SK-N-SH (cell line): ENCODE results near the gene TTC28. TPM values are rescaled to one million over a fixed set of nuclear protein-coding genes. Genes with fewer than 3 reads are reported as not detected.

Source experiments
- CTCF ChIA-PET: fragments of 300-600, 350-600 bp; formaldehyde crosslinking; extraction: SDS; loops from one replicate; lab custom pipeline; 2021; lab: Yijun Ruan, JAX
- POLR2A ChIA-PET: fragments of 350-600 bp; sonication (Branson Sonifier 250); formaldehyde crosslinking; extraction: SDS; loops from one replicate; lab custom pipeline; 2020; ENCODE audit warnings: antibody characterized with exemption, inconsistent platforms; lab: Yijun Ruan, JAX
- DNase-seq: peaks from one replicate; pipeline ENCODE4 v3.0.0; 2012
- H2AFZ ChIP-seq: fragments of 200-600 bp; sonication (generic); 2 replicates; pipeline ENCODE4 v1.8.1; 2016; ENCODE audit warnings: antibody characterized with exemption, mild to moderate bottlenecking, low read depth
- H3F3A ChIP-seq: fragments of 200-600 bp; sonication (generic); replicated peaks from 2 replicates; pipeline ENCODE3; 2016; ENCODE audit warnings: antibody characterized with exemption, mild to moderate bottlenecking; ENCODE audit not compliant: insufficient read depth
- H3K27ac ChIP-seq, 2 experiments: fragments of 200-500 bp in 1 of 2; fragments of 200-600 bp in 1 of 2; sonication (Bioruptor generic) in 1 of 2; sonication (generic), shearing (Covaris generic) in 1 of 2; 2 replicates each; pipeline versions ENCODE4 v1.5.1 to v1.6.1; 2014 to 2016; ENCODE audit warnings: low read depth in 2 of 2, inconsistent platforms in 1 of 2, low read length in 1 of 2, mild to moderate bottlenecking in 1 of 2, mixed read lengths in 1 of 2
- H3K27me3 ChIP-seq: fragments of 200-600 bp; sonication (generic), shearing (Covaris generic); 2 replicates; pipeline ENCODE4 v1.6.1; 2016; ENCODE audit warnings: mixed run types; ENCODE audit not compliant: insufficient read depth
- H3K36me3 ChIP-seq, 2 experiments: fragments of 200-500 bp in 1 of 2; fragments of 200-600 bp in 1 of 2; sonication (Bioruptor generic) in 1 of 2; sonication (generic) in 1 of 2; replicated peaks in 1 of 2; 2 replicates each; pipeline versions ENCODE3 to v1.5.1; 2014 to 2016; ENCODE audit warnings: low read length in 1 of 2, mild to moderate bottlenecking in 1 of 2; ENCODE audit not compliant: insufficient read depth in 2 of 2, control insufficient read depth in 1 of 2
- H3K4me1 ChIP-seq, 2 experiments: fragments of 200-500 bp in 1 of 2; fragments of 200-600 bp in 1 of 2; sonication (Bioruptor generic) in 1 of 2; sonication (generic), shearing (Covaris generic) in 1 of 2; 2 replicates each; pipeline versions ENCODE4 v1.5.1 to v1.6.1; 2014 to 2016; ENCODE audit warnings: low read depth in 1 of 2, low read length in 1 of 2, mixed run types in 1 of 2; ENCODE audit not compliant: insufficient read depth in 2 of 2, control insufficient read depth in 1 of 2
- H3K4me2 ChIP-seq: fragments of 200-600 bp; sonication (generic), shearing (Covaris generic); 2 replicates; pipeline ENCODE4 v1.6.1; 2017; ENCODE audit warnings: mixed run types
- H3K4me3 ChIP-seq, 2 experiments: fragments of 200-500 bp in 1 of 2; fragments of 200-600 bp in 1 of 2; sonication (Bioruptor generic) in 1 of 2; sonication (generic), shearing (Covaris generic) in 1 of 2; 2 replicates each; pipeline versions ENCODE4 v1.5.1 to v1.8.1; 2014 to 2016; ENCODE audit warnings: low read depth in 2 of 2, inconsistent platforms in 1 of 2, low read length in 1 of 2, mild to moderate bottlenecking in 1 of 2, mixed read lengths in 1 of 2, moderate library complexity in 1 of 2
- H3K79me2 ChIP-seq: fragments of 200-600 bp; sonication (generic); 2 replicates; pipeline ENCODE4 v1.8.1; 2017; ENCODE audit warnings: mild to moderate bottlenecking; ENCODE audit not compliant: insufficient read depth
- H3K9ac ChIP-seq: fragments of 200-600 bp; sonication (generic); 2 replicates; pipeline ENCODE4 v1.6.1; 2017; ENCODE audit warnings: mixed run types
- H3K9me2 ChIP-seq: fragments of 200-600 bp; sonication (generic); 2 replicates; pipeline ENCODE4 v1.6.1; 2017; ENCODE audit warnings: mixed run types
- H3K9me3 ChIP-seq: fragments of 200-600 bp; sonication (generic); 2 replicates; pipeline ENCODE4 v1.6.1; 2017; ENCODE audit warnings: mixed run types, mild to moderate bottlenecking, moderate library complexity
- H4K20me1 ChIP-seq: fragments of 200-600 bp; sonication (generic); 2 replicates; pipeline ENCODE4 v1.6.1; 2017; ENCODE audit warnings: mild to moderate bottlenecking, mixed run types; ENCODE audit not compliant: insufficient read depth
- CTCF ChIP-seq: fragments of 200-600 bp; sonication (generic); IDR thresholded peaks from 2 replicates; pipeline ENCODE4 v1.6.1; 2017; ENCODE audit warnings: antibody characterized with exemption, mild to moderate bottlenecking, moderate library complexity
- EZH2phosphoT487 ChIP-seq: fragments of 200-600 bp; sonication (generic); IDR thresholded peaks from 2 replicates; pipeline ENCODE4 v1.6.1; 2017; ENCODE audit warnings: low read depth, mixed run types, mild to moderate bottlenecking, antibody characterized with exemption, moderate library complexity, borderline replicate concordance
- FOSL2 ChIP-seq: IDR thresholded peaks from 2 replicates; pipeline ENCODE4 v1.4.0; 2012; ENCODE audit warnings: low read depth, mild to moderate bottlenecking, moderate library complexity, borderline replicate concordance
- FOXJ3 ChIP-seq: sonication (generic); formaldehyde crosslinking; IDR thresholded peaks from 2 replicates; pipeline ENCODE4 v1.5.1; 2020; ENCODE audit warnings: mild to moderate bottlenecking, missing genetic modification reagents
- GABPA ChIP-seq: IDR thresholded peaks from 2 replicates; pipeline ENCODE4 v1.4.0; 2012; ENCODE audit warnings: low read depth, mild to moderate bottlenecking
- NRF1 ChIP-seq: IDR thresholded peaks from 2 replicates; pipeline ENCODE4 v1.6.1; 2012; ENCODE audit warnings: low read depth, mild to moderate bottlenecking, low read length
- PBX3 ChIP-seq: IDR thresholded peaks from 2 replicates; pipeline ENCODE4; 2012
- RAD21 ChIP-seq: IDR thresholded peaks from 2 replicates; pipeline ENCODE4 v1.6.1; 2012; ENCODE audit warnings: mild to moderate bottlenecking, low read length
- RCOR1 ChIP-seq: fragments of 150-350 bp; IDR thresholded peaks from 2 replicates; pipeline ENCODE4 v1.6.1; 2017; ENCODE audit warnings: antibody characterized with exemption, low read length
- REST ChIP-seq: IDR thresholded peaks from 2 replicates; pipeline ENCODE4 v1.6.1; 2012; ENCODE audit warnings: mild to moderate bottlenecking, low read depth, low read length, moderate library complexity
- RFX5 ChIP-seq: IDR thresholded peaks from 2 replicates; pipeline ENCODE4 v1.6.1; 2012; ENCODE audit warnings: mild to moderate bottlenecking, improper control_type of control experiment, low read length
- SIN3A ChIP-seq: IDR thresholded peaks from 2 replicates; pipeline ENCODE4 v1.6.1; 2012; ENCODE audit warnings: low read depth, mild to moderate bottlenecking, low read length, moderate library complexity, borderline replicate concordance
- SMC3 ChIP-seq: IDR thresholded peaks from 2 replicates; pipeline ENCODE4 v1.6.1; 2012; ENCODE audit warnings: low read depth, low read length, improper control_type of control experiment
- TCF12 ChIP-seq: IDR thresholded peaks from 2 replicates; pipeline ENCODE4 v1.4.0; 2012
- USF2 ChIP-seq: fragments of 150-350 bp; IDR thresholded peaks from 2 replicates; pipeline ENCODE4 v1.6.1; 2017; ENCODE audit warnings: antibody characterized with exemption, low read length, low read depth, borderline replicate concordance
- YY1 ChIP-seq: IDR thresholded peaks from 2 replicates; pipeline ENCODE4 v1.4.0; 2012; ENCODE audit warnings: low read depth, mild to moderate bottlenecking
- polyA plus RNA-seq, 3 experiments: library from polyadenylated mRNA; depleted of rRNA; stranded (reverse); fragments of >200 nt; gene quantifications; 2 replicates each; pipeline ENCODE4 v1.2.3, GENCODE V29; 2012

The TTC28 gene
- polyA plus RNA-seq, 1 of the 3 experiments (the other 2 are of a cell fraction): 5.9 TPM

GRCh38 chr22:28360939-28361338, 318.7 kb downstream of the TTC28 start:
- CTCF ChIA-PET: no interaction called here
- no peak overlapping the region for H3K4me2 ChIP-seq
- no peaks in the 10 kb centered on the region for H4K20me1 ChIP-seq
- no peaks in the 10 kb centered on the region; a peak in 1 of 4 replicates for H3K4me1 ChIP-seq
- no peaks in the 10 kb centered on the region for H3K9me2 ChIP-seq
- no peaks in the 10 kb centered on the region for H3F3A ChIP-seq
- DNase-seq: no peak
- no peak overlapping the region for H2AFZ ChIP-seq
- TF ChIP-seq RAD21 (no peak), RFX5 (no peak), GABPA (no peak), CTCF (no peak), YY1 (no peak), NRF1 (no peak), RCOR1 (no peak), EZH2phosphoT487 (no peak), USF2 (no peak), FOXJ3 (CRISPR knock-in tag) (no peak), SMC3 (no peak), SIN3A (no peak), TCF12 (no peak), FOSL2 (no peak), PBX3 (no peak), REST (no peak)
- H3K4me3 ChIP-seq: no peak overlapping the region
- POLR2A ChIA-PET: interaction anchor here (0.6 kb wide), 1 partner anchor 301 kb away, joined by 3 read pairs; no protein-coding TSS in a partner anchor
- H3K27ac ChIP-seq: no peak overlapping the region
- H3K9me3 ChIP-seq: no peaks in the 10 kb centered on the region
- no peak overlapping the region for H3K9ac ChIP-seq
- no peaks in the 10 kb centered on the region for H3K27me3 ChIP-seq
- H3K79me2 ChIP-seq: no peaks in the 10 kb centered on the region
- no peaks in the 10 kb centered on the region for H3K36me3 ChIP-seq
